ENCODE results near the gene SVOP. TPM values are rescaled to one million over a fixed set of nuclear protein-coding genes. Genes with fewer than 3 reads are reported as not detected.

The SVOP gene
- total RNA-seq = not detected in 2 replicates

GRCh38 chr12:109020796-109021380 lies at the start of gene SVOP:
Gene SVOP, minus strand, starts transcription at chr12:109021068. Its CDS starts 200 bp downstream, at chr12:109020868.

GRCh38 chr12:109052414-109053323 lies 31.8 kb upstream of the SVOP start, which contains the start of gene USP30:
Gene USP30, plus strand, starts transcription at chr12:109052576. Its CDS starts 103 bp downstream, at chr12:109052679.

GRCh38 chr12:108879615-108880254 lies 141.1 kb downstream of the SVOP start, which contains the start of gene DAO:
Gene DAO, plus strand, starts transcription at chr12:108880092. Its CDS starts 4,915 bp downstream, at chr12:108885007.

Other genes with a start within 250 kb of the SVOP start
- 11.3 and 36.7 TPM in 2 replicates for gene SSH1, start 163.5 kb downstream of the SVOP start, total RNA-seq
- gene DAO, start 141.0 kb downstream of the SVOP start, total RNA-seq = not detected in 2 replicates
- 4.4 and 8.3 TPM in 2 replicates for gene USP30, start 31.5 kb upstream of the SVOP start, total RNA-seq
- 19.9 and 34.9 TPM in 2 replicates for gene ALKBH2, start 72.4 kb upstream of the SVOP start, total RNA-seq
- 14.4 and 26.1 TPM in 2 replicates for gene UNG, start 76.5 kb upstream of the SVOP start, total RNA-seq
- gene ACACB, start 95.5 kb upstream of the SVOP start, total RNA-seq = 1.4 and 3.0 TPM in 2 replicates